Uterus (tissue), 4 donors: ENCODE results near the gene SORL1. TPM values are rescaled to one million over a fixed set of nuclear protein-coding genes. Genes with fewer than 3 reads are reported as not detected.

ENCODE experiments used
- DNase-seq, 2 donors: peaks; one replicate each; pipeline ENCODE4 v3.0.0-alpha.2; 2019 to 2020
- H3K27ac ChIP-seq, 2 donors: fragments of 200-600 bp; sonication (generic); 1 replicate in 1 of 2; 2 replicates in 1 of 2; pipeline ENCODE4 v1.5.1; 2016 to 2018
- H3K27me3 ChIP-seq, 2 donors: fragments of 200-600 bp; sonication (generic); one replicate each; pipeline ENCODE4 v1.5.1; 2018 to 2019; ENCODE audit warnings: control low read depth in 1 of 2
- H3K36me3 ChIP-seq, 2 donors: fragments of 200-600 bp; sonication (generic); one replicate each; pipeline ENCODE4 v1.5.1; 2019; ENCODE audit warnings: control low read depth in 1 of 2
- H3K4me1 ChIP-seq, 2 donors: fragments of 200-600 bp; sonication (generic); one replicate each; pipeline ENCODE4 v1.5.1; 2018 to 2019; ENCODE audit warnings: control low read depth in 1 of 2
- H3K4me3 ChIP-seq, 2 donors: fragments of 200-600 bp; sonication (generic); 1 replicate in 1 of 2; 2 replicates in 1 of 2; pipeline ENCODE4 v1.5.1; 2018 to 2019; ENCODE audit warnings: mild to moderate bottlenecking in 1 of 2
- H3K9me3 ChIP-seq, 2 donors: fragments of 200-600 bp; sonication (generic); one replicate each; pipeline ENCODE4 v1.5.1; 2019; ENCODE audit warnings: control low read depth in 1 of 2
- POLR2A ChIP-seq, 2 donors: fragments of 450-650 bp; IDR thresholded peaks; one replicate each; pipeline ENCODE4 v1.6.1; 2016; ENCODE audit warnings: antibody characterized with exemption in 2 of 2, mild to moderate bottlenecking in 1 of 2, moderate library complexity in 1 of 2
- intact Hi-C: fragments of 100-400 bp; cut with DNase I; formaldehyde crosslinking; loops from one replicate; pipeline ENCODE4 v1.15.1; 2023; ENCODE audit warnings: low total_unique reads
- total RNA-seq, 4 donors: library from RNA; depleted of rRNA in 3 of 4; stranded (reverse); fragments of >200 nt in 3 of 4; gene quantifications; one replicate each; pipeline versions ENCODE4 v1.1.0 to v1.2.4, GENCODE V29; 2014 to 2023
- TF ChIP-seq, protein P1 (sequence below), 4 experiments: fragments of 200-600 bp in 2 of 4; fragments of 450-650 bp in 2 of 4; sonication (generic) in 2 of 4; IDR thresholded peaks; one replicate each; pipeline ENCODE4 v1.5.1; 2016 to 2019; ENCODE audit warnings: antibody characterized with exemption in 4 of 4, mild to moderate bottlenecking in 2 of 4, moderate library complexity in 1 of 4
- donor health status: DM: yes; HTN: yes; CAD: no.

The SORL1 gene
- total RNA-seq, 4 donors from 2014 or later = 7.6 to 42.6 (median 17.2) TPM

- no peaks in the 10 kb centered on the region for H3K4me1 ChIP-seq
- H3K27ac ChIP-seq = no peak overlapping the region
Observed at GRCh38 chr11:121607341-121607740, 155.2 kb downstream of the SORL1 start.

DNA sequence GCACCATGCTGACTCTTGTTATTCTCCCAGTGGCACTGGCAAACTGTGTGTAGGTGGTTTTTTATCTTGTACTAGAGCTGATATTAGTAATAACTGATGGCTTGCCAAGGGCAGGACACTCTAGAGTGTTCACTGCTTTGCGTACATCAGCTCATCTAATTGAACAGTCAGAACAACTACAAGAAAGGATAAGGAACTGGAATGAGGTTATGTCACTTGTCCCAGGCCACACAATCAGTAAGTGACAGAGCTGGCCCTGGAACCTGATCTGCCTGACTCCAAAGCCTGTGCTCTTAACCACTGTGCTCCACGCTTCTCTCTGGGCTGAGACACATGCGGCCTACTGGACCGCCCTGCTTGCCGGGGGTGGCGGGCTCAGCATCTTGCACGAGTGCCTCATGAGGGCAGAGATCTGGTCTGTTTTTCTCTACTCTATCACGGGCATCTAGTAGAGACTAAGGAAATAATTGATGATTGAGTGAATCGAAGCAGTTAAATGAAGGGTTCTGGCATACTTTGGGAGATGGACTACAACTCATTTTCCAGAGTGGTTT is 156.5 kb downstream of the SORL1 start:
- no peak for DNase-seq
- TF ChIP-seq, protein P1, sequence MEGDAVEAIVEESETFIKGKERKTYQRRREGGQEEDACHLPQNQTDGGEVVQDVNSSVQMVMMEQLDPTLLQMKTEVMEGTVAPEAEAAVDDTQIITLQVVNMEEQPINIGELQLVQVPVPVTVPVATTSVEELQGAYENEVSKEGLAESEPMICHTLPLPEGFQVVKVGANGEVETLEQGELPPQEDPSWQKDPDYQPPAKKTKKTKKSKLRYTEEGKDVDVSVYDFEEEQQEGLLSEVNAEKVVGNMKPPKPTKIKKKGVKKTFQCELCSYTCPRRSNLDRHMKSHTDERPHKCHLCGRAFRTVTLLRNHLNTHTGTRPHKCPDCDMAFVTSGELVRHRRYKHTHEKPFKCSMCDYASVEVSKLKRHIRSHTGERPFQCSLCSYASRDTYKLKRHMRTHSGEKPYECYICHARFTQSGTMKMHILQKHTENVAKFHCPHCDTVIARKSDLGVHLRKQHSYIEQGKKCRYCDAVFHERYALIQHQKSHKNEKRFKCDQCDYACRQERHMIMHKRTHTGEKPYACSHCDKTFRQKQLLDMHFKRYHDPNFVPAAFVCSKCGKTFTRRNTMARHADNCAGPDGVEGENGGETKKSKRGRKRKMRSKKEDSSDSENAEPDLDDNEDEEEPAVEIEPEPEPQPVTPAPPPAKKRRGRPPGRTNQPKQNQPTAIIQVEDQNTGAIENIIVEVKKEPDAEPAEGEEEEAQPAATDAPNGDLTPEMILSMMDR (IDR thresholded peaks at IDR 0.05) = no peak
- no peak for TF ChIP-seq POLR2A (IDR thresholded peaks at IDR 0.05)
- no peaks in the 10 kb centered on the region for H3K27me3 ChIP-seq

More at GRCh38 chr11:121607341-121607740, 155.2 kb downstream of the SORL1 start:
- Histone ChIP-seq H3K4me3 (no peak overlapping the region), H3K9me3 (no peaks in the 10 kb centered on the region), H3K36me3 (no peaks in the 10 kb centered on the region), H3K27me3 (no peaks in the 10 kb centered on the region)
- DNase-seq = no peak
- intact Hi-C loops = no loop called here
- TF ChIP-seq, protein P1 (IDR thresholded peaks at IDR 0.05) = no peak
- TF ChIP-seq POLR2A (IDR thresholded peaks at IDR 0.05) = no peak

DNA sequence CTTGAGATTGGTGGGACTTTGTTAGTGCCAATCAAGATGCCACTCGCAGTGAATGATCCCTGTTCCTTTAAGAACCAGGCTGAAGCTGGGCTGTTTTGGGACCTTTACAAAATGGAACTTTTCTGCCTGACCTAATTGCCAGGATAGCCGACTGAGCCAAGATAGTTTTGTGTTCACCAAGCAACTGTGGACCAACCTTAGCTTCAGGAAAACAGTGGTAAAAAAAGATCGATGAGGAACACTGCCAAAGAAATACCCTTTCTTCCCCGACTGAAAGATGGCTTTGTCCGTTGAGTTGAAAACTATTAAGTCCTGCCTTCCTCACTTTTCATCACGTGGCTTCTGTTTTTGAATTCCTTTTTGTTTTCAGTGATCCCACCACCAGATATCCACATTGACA is 158.6 kb downstream of the SORL1 start:
- intact Hi-C loops = no loop called here
- no peaks in the 10 kb centered on the region for H3K36me3 ChIP-seq
- TF ChIP-seq, protein P1 (IDR thresholded peaks at IDR 0.05) = no peak
- TF ChIP-seq POLR2A (IDR thresholded peaks at IDR 0.05) = no peak

More for the DNA sequence above, 156.5 kb downstream of the SORL1 start:
- intact Hi-C loops = no loop called here
- Histone ChIP-seq H3K4me3 (no peak overlapping the region), H3K36me3 (no peaks in the 10 kb centered on the region), H3K4me1 (no peaks in the 10 kb centered on the region), H3K27ac (no peak overlapping the region), H3K9me3 (no peaks in the 10 kb centered on the region)

DNA sequence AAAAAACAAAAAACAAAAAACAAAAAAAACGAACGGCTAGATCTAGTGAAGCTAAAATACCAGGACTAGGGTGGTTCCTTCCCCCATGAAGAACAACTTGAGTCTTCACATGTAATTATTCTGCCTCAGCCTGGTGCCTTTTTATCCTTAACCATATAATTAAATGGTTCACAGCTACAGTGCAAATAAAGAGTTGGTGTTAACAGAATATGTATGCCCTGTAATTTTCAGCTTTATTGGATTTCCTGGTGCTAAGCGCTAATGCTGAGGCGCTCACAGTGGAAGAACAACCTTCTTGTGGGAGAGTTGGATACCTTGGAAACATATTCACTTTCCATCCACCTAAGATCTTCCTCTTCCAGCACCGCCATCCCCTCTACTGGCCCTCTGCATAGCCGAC is 159.1 kb downstream of the SORL1 start:
- no peak for DNase-seq
- no peaks in the 10 kb centered on the region for H3K27me3 ChIP-seq
- no peaks in the 10 kb centered on the region for H3K4me1 ChIP-seq
- H3K27ac ChIP-seq = no peak overlapping the region
- TF ChIP-seq, protein P1 (IDR thresholded peaks at IDR 0.05) = no peak
- no peak for TF ChIP-seq POLR2A (IDR thresholded peaks at IDR 0.05)
- no peaks in the 10 kb centered on the region for H3K36me3 ChIP-seq
- no peaks in the 10 kb centered on the region for H3K9me3 ChIP-seq
- intact Hi-C loops = no loop called here
- no peak overlapping the region for H3K4me3 ChIP-seq

More for the DNA sequence above, 158.6 kb downstream of the SORL1 start:
- Histone ChIP-seq H3K4me1 (no peaks in the 10 kb centered on the region), H3K27me3 (no peaks in the 10 kb centered on the region), H3K4me3 (no peak overlapping the region), H3K9me3 (no peaks in the 10 kb centered on the region), H3K27ac (no peak overlapping the region)
- DNase-seq = no peak

DNA sequence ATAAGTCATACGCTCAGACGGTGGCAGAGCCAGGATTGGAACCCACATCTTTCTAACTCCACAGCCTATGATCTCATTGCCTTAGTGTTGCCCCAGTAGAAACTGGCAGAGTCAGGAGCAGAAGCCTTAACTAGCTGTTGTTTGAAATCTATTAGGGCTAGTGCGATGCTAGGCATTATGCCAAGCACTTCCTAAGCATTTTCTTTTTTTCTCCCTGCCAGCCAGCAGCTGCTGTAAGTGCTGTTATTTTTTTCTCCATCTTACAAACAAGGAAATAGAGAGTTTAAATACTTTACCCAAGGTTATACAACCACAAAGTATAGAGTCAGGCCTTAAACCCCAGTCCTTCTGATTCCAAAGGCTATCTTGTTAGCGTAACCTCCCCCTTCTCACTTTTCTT is 161.6 kb downstream of the SORL1 start:
- H3K27me3 ChIP-seq = no peaks in the 10 kb centered on the region
- H3K4me3 ChIP-seq = no peak overlapping the region
- no peaks in the 10 kb centered on the region for H3K36me3 ChIP-seq
- H3K4me1 ChIP-seq = no peaks in the 10 kb centered on the region
- H3K9me3 ChIP-seq = no peaks in the 10 kb centered on the region
- TF ChIP-seq, protein P1 (IDR thresholded peaks at IDR 0.05) = no peak
- intact Hi-C loops = no loop called here
- no peak for DNase-seq
- H3K27ac ChIP-seq = no peak overlapping the region
